ENCODE data around the gene PEX1.
"Not testable (repeated sequence)": the region's sequence is repeated elsewhere in the genome, so short reads cannot be mapped to it uniquely, and the experiment has no call there.

DNA sequence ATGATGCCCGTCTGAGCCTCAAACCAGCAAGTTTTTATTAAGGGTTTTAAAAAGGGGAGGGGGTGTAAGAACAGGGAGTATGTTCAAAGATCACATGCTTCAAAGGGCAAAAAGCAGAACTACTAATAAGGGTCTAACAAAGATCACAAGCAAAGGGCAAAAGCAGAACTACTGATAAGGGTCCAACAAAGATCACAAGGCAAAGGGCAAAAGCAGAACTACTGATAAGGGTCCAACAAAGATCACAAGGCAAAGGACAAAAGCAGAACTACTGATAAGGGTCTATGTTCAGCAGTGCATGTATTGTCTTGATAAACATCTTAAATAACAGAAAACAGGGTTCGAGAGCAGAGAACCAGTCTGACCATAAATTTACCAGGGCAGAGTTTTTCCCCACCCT, 85.6 kb downstream of the PEX1 start:
- TF ChIP-seq, protein P1, sequence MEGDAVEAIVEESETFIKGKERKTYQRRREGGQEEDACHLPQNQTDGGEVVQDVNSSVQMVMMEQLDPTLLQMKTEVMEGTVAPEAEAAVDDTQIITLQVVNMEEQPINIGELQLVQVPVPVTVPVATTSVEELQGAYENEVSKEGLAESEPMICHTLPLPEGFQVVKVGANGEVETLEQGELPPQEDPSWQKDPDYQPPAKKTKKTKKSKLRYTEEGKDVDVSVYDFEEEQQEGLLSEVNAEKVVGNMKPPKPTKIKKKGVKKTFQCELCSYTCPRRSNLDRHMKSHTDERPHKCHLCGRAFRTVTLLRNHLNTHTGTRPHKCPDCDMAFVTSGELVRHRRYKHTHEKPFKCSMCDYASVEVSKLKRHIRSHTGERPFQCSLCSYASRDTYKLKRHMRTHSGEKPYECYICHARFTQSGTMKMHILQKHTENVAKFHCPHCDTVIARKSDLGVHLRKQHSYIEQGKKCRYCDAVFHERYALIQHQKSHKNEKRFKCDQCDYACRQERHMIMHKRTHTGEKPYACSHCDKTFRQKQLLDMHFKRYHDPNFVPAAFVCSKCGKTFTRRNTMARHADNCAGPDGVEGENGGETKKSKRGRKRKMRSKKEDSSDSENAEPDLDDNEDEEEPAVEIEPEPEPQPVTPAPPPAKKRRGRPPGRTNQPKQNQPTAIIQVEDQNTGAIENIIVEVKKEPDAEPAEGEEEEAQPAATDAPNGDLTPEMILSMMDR (IDR thresholded peaks at IDR 0.05; ENCODE audit: insufficient read depth, low read length, poor library complexity, severe bottlenecking): not testable (repeated sequence)
- TF ChIP-seq EZH2phosphoT487 (conservative IDR thresholded peaks at IDR 0.05; ENCODE audit: low read length): not testable (repeated sequence)
